Right lobe of liver (tissue), 6 donors: Measurements from ENCODE around the gene PPARA. TPM values are rescaled to one million over a fixed set of nuclear protein-coding genes. Genes with fewer than 3 reads are reported as not detected.

Experiments used
- ATAC-seq, 4 donors: fragments of 200-7000 bp; cut with Tn5 transposase; one replicate each; pipeline ENCODE4 v1.9.1; 2020; ENCODE audit warnings: mild to moderate bottlenecking in 4 of 4, moderate library complexity in 4 of 4
- DNase-seq, 3 donors: peaks; one replicate each; pipeline ENCODE4 v3.0.0-alpha.2; 2020
- H3K27ac ChIP-seq, 3 donors: fragments of 200-600 bp; one replicate each; pipeline ENCODE4 v1.8.0; 2022
- H3K27me3 ChIP-seq, 2 donors: fragments of 200-600 bp; one replicate each; pipeline ENCODE4 v1.8.0; 2022
- H3K36me3 ChIP-seq, 4 donors: fragments of 200-600 bp; sonication (generic) in 1 of 4; one replicate each; pipeline versions ENCODE4 v1.5.1 to v1.8.0; 2017 to 2022; ENCODE audit warnings: control low read depth in 1 of 4
- H3K4me1 ChIP-seq, 4 donors: fragments of 200-600 bp; sonication (generic) in 1 of 4; one replicate each; pipeline versions ENCODE4 v1.5.1 to v1.8.0; 2017 to 2022; ENCODE audit warnings: control low read depth in 1 of 4
- H3K4me3 ChIP-seq, 3 donors: fragments of 200-600 bp; one replicate each; pipeline ENCODE4 v1.8.0; 2022
- H3K9me3 ChIP-seq, 4 donors: fragments of 200-600 bp; sonication (generic) in 1 of 4; one replicate each; pipeline versions ENCODE4 v1.5.1 to v1.8.0; 2017 to 2022; ENCODE audit warnings: control low read depth in 1 of 4
- CTCF ChIP-seq, 4 donors: fragments of 200-600 bp in 3 of 4; fragments of 450-650 bp in 1 of 4; IDR thresholded peaks; one replicate each; pipeline versions ENCODE4 v1.5.1 to v1.8.0; 2016 to 2022; ENCODE audit warnings: antibody characterized with exemption in 4 of 4, mild to moderate bottlenecking in 2 of 4
- POLR2A ChIP-seq: fragments of 450-650 bp; IDR thresholded peaks from one replicate; pipeline ENCODE4 v1.6.1; 2017; ENCODE audit warnings: antibody characterized with exemption, mild to moderate bottlenecking
- WGBS: methylation state at CpG from one replicate; pipeline ENCODE4 v1.1.6; 2018; ENCODE audit warnings: low coverage, low lambda C conversion rate; ENCODE audit not compliant: insufficient coverage; ENCODE audit errors: missing lambda C conversion rate; 5-methylcytosine and 5-hydroxymethylcytosine counted together
- intact Hi-C, 2 donors: fragments of 100-400 bp; cut with DNase I; formaldehyde crosslinking; loops; one replicate each; pipeline versions ENCODE4 v1.11.2 to v1.14.1; 2022
- total RNA-seq, 6 experiments: library from RNA; depleted of rRNA in 2 of 6; stranded (reverse); fragments of >200 nt in 2 of 6; fragmentation: NEBNext Ultra II Directional in 3 of 6; extraction: Animal tissue kit (Norgen Biotek cat#: 25700) in 3 of 6; gene quantifications; one replicate each; pipeline versions ENCODE4 v1.1.0 to v1.2.4, GENCODE V29; 2016 to 2023
- donor health status: DM: no; HTN: yes; CAD: no.
- donor health status: DM: no; HTN: no; CAD: no.
- donor health status: DM: no; HTN: no; CAD: no.
- donor health status: DM: no; HTN: yes; CAD: no.
- donor health status: DM: no; HTN: yes; CAD: no.

PPARA gene
- total RNA-seq, 6 experiments from 2014 or later = 64.4 to 152 (median 95.1) TPM

GRCh38 chr22:46159212-46159611 lies 8.9 kb downstream of the PPARA start:
- Histone ChIP-seq H3K27ac (peak overlapping the region in 1 of 3 donors; percentile 60), H3K4me3 (no peak overlapping the region), H3K4me1 (peaks cover 0 to 99% (median 42%) of the 10 kb centered on the region in 4 donors), H3K36me3 (peaks cover 0 to 11% (median 6%) of the 10 kb centered on the region in 4 donors), H3K27me3 (no peaks in the 10 kb centered on the region), H3K9me3 (no peaks in the 10 kb centered on the region)
- intact Hi-C loops = no loop called here
- no peak for ATAC-seq
- 41% methylated on average over 7 of the region's 7 CpGs for WGBS
- no peak for TF ChIP-seq CTCF (IDR thresholded peaks at IDR 0.05)
- no peak for TF ChIP-seq POLR2A
- DNase-seq = no peak

GRCh38 chr22:46159777-46160176 lies 9.5 kb downstream of the PPARA start:
- Histone ChIP-seq H3K4me3 (no peak overlapping the region), H3K27ac (peak overlapping the region in 1 of 3 donors; percentile 60), H3K27me3 (no peaks in the 10 kb centered on the region), H3K4me1 (peaks cover 0 to 97% (median 41%) of the 10 kb centered on the region in 4 donors), H3K9me3 (no peaks in the 10 kb centered on the region), H3K36me3 (peaks cover 0 to 10% (median 5%) of the 10 kb centered on the region in 4 donors)
- no peak for DNase-seq
- 75% methylated on average over 2 of the region's 10 CpGs for WGBS
- intact Hi-C loops = no loop called here
- TF ChIP-seq POLR2A (no peak), CTCF (IDR thresholded peaks at IDR 0.05) (no peak)
- no peak for ATAC-seq

GRCh38 chr22:46162285-46162684 lies 12.0 kb downstream of the PPARA start:
- H3K27me3 ChIP-seq = no peaks in the 10 kb centered on the region
- H3K9me3 ChIP-seq = no peaks in the 10 kb centered on the region
- ATAC-seq (peak; percentile 7 to 40 (median 21)), DNase-seq (peak in 1 of 3 donors; percentile 46)
- H3K36me3 ChIP-seq = peaks cover 0 to 6% (median 2%) of the 10 kb centered on the region in 4 donors
- no peak for TF ChIP-seq CTCF (IDR thresholded peaks at IDR 0.05)
- no peak for TF ChIP-seq POLR2A
- intact Hi-C loops = no loop called here
- peak overlapping the region in 2 of 3 donors; percentile 3 to 60 for H3K27ac ChIP-seq
- H3K4me1 ChIP-seq = peaks cover 0 to 87% (median 39%) of the 10 kb centered on the region in 4 donors
- H3K4me3 ChIP-seq = no peak overlapping the region
- WGBS = 38% methylated on average over 5 of the region's 10 CpGs

- H3K9me3 ChIP-seq = no peaks in the 10 kb centered on the region
- H3K27me3 ChIP-seq = no peaks in the 10 kb centered on the region
- WGBS = 32% methylated on average over 16 of the region's 17 CpGs
- intact Hi-C loops = no loop called here
- peak overlapping the region in 2 of 3 donors; percentile 19 to 60 for H3K27ac ChIP-seq
- H3K4me3 ChIP-seq = no peak overlapping the region
- H3K36me3 ChIP-seq = peaks cover 0 to 6% (median 2%) of the 10 kb centered on the region in 4 donors
- H3K4me1 ChIP-seq = peaks cover 0 to 87% (median 38%) of the 10 kb centered on the region in 4 donors
- ATAC-seq = peak; percentile 76 to 85 (median 84)
- peak; percentile 63 to 81 (median 79) for DNase-seq
- no peak for TF ChIP-seq CTCF (IDR thresholded peaks at IDR 0.05)
Measured at GRCh38 chr22:46162771-46163556, 12.6 kb downstream of the PPARA start.
